Trophoblast cell (in vitro differentiated cells and primary cell): ENCODE data around the gene SLA2.

Experiments
- DNase-seq, 2 donors: peaks; one replicate each; pipeline ENCODE4 v3.0.0-alpha.2; 2016
- H2AFZ ChIP-seq: 2 replicates; pipeline ENCODE4 v1.6.1; 2013; ENCODE audit warnings: low read length, moderate library complexity, mild to moderate bottlenecking; ENCODE audit not compliant: insufficient read depth, poor library complexity
- H2AK5ac ChIP-seq: 2 replicates; pipeline ENCODE4 v1.6.1; 2013; ENCODE audit warnings: mild to moderate bottlenecking, low read length
- H2BK120ac ChIP-seq: 2 replicates; pipeline ENCODE4 v1.6.1; 2013; ENCODE audit warnings: low read length, mild to moderate bottlenecking, moderate library complexity; ENCODE audit not compliant: insufficient read depth, poor library complexity
- H2BK12ac ChIP-seq: 2 replicates; pipeline ENCODE4 v1.6.1; 2013; ENCODE audit warnings: mild to moderate bottlenecking, low read length, moderate library complexity
- H2BK5ac ChIP-seq: 2 replicates; pipeline ENCODE4 v1.6.1; 2013; ENCODE audit warnings: low read length, low read depth, moderate library complexity, mild to moderate bottlenecking; ENCODE audit not compliant: poor library complexity
- H3K14ac ChIP-seq: 2 replicates; pipeline ENCODE4 v1.6.1; 2013; ENCODE audit warnings: mild to moderate bottlenecking, low read length
- H3K18ac ChIP-seq: 2 replicates; pipeline ENCODE4 v1.6.1; 2013; ENCODE audit warnings: mild to moderate bottlenecking, low read length
- H3K23ac ChIP-seq: 2 replicates; pipeline ENCODE4 v1.6.1; 2013; ENCODE audit warnings: low read length
- H3K27ac ChIP-seq: 2 replicates; pipeline ENCODE4 v1.5.1; 2013; ENCODE audit warnings: low read depth, mild to moderate bottlenecking, inconsistent platforms, low read length, moderate library complexity
- H3K27me3 ChIP-seq: 2 replicates; pipeline ENCODE4 v1.6.1; 2013; ENCODE audit warnings: inconsistent platforms, mild to moderate bottlenecking, low read length, moderate library complexity; ENCODE audit not compliant: insufficient read depth
- H3K36me3 ChIP-seq, 2 experiments: 1 replicate in 1 of 2; 2 replicates in 1 of 2; pipeline ENCODE4 v1.6.1; 2013; ENCODE audit warnings: low read length in 2 of 2, mild to moderate bottlenecking in 2 of 2, moderate library complexity in 1 of 2; ENCODE audit not compliant: insufficient read depth in 2 of 2, control insufficient read depth in 1 of 2
- H3K4ac ChIP-seq: 2 replicates; pipeline ENCODE4 v1.6.1; 2013; ENCODE audit warnings: low read depth, mild to moderate bottlenecking, low read length, moderate library complexity
- H3K4me1 ChIP-seq, 2 experiments: 1 replicate in 1 of 2; 2 replicates in 1 of 2; pipeline ENCODE4 v1.6.1; 2013; ENCODE audit warnings: low read length in 2 of 2, mild to moderate bottlenecking in 2 of 2, moderate library complexity in 1 of 2; ENCODE audit not compliant: insufficient read depth in 2 of 2, control insufficient read depth in 1 of 2
- H3K4me2 ChIP-seq: 2 replicates; pipeline ENCODE4 v1.6.1; 2013; ENCODE audit warnings: inconsistent platforms, mild to moderate bottlenecking, low read length, moderate library complexity
- H3K4me3 ChIP-seq: 2 replicates; pipeline ENCODE4 v1.5.1; 2013; ENCODE audit warnings: mild to moderate bottlenecking, low read depth, low read length, inconsistent platforms
- H3K79me1 ChIP-seq: one replicate; pipeline ENCODE4 v1.6.1; 2013; ENCODE audit warnings: low read length
- H3K79me2 ChIP-seq: 2 replicates; pipeline ENCODE4 v1.6.1; 2013; ENCODE audit warnings: low read length, mild to moderate bottlenecking; ENCODE audit not compliant: control insufficient read depth, insufficient read depth, poor library complexity
- H3K9ac ChIP-seq: 2 replicates; pipeline ENCODE4 v1.6.1; 2013; ENCODE audit warnings: mild to moderate bottlenecking, low read length
- H3K9me3 ChIP-seq: 2 replicates; pipeline ENCODE4 v1.6.1; 2013; ENCODE audit warnings: low read depth, mild to moderate bottlenecking, control low read depth, inconsistent platforms, low read length; ENCODE audit not compliant: insufficient read depth
- H4K12ac ChIP-seq: 2 replicates; pipeline ENCODE4 v1.6.1; 2013; ENCODE audit warnings: low read depth, mild to moderate bottlenecking, low read length, moderate library complexity
- H4K8ac ChIP-seq: 2 replicates; pipeline ENCODE4 v1.6.1; 2013; ENCODE audit warnings: low read depth, mild to moderate bottlenecking, low read length, moderate library complexity
- H4K91ac ChIP-seq: one replicate; pipeline ENCODE4 v1.6.1; 2013; ENCODE audit warnings: low read depth, mild to moderate bottlenecking, low read length, moderate library complexity
- WGBS: extraction: QIAGEN DNeasy Blood & Tissue Kit; methylation state at CpG from one replicate; pipeline ENCODE4 v1.1.7; 2013; ENCODE audit warnings: missing lambda C conversion rate; ENCODE audit not compliant: insufficient read length, insufficient coverage; ENCODE audit errors: extremely low coverage; 5-methylcytosine and 5-hydroxymethylcytosine counted together

Gene SLA2

GRCh38 chr20:36634342-36634741, 11.7 kb downstream of the SLA2 start:
- Histone ChIP-seq H3K4me3 (no peak overlapping the region), H3K79me2 (no peaks in the 10 kb centered on the region), H2BK12ac (no peak overlapping the region), H3K18ac (no peak overlapping the region), H3K14ac (no peak overlapping the region), H3K27ac (no peak overlapping the region), H4K91ac (no peak overlapping the region), H3K9me3 (peaks cover 2% of the 10 kb centered on the region), H4K8ac (no peak overlapping the region), H3K79me1 (no peaks in the 10 kb centered on the region), H2BK5ac (no peak overlapping the region), H2BK120ac (no peak overlapping the region), H2AK5ac (no peak overlapping the region), H3K36me3 (no peaks in the 10 kb centered on the region), H3K4me1 (no peaks in the 10 kb centered on the region), H3K23ac (no peak overlapping the region), H3K9ac (no peak overlapping the region), H2AFZ (no peak overlapping the region), H4K12ac (no peak overlapping the region), H3K4ac (no peak overlapping the region), H3K4me2 (no peak overlapping the region), H3K27me3 (no peaks in the 10 kb centered on the region)
- no CpG with 5 or more reads among the region's 11 CpGs for WGBS
- no peak for DNase-seq

- Histone ChIP-seq H2BK120ac (no peak overlapping the region), H2AFZ (no peak overlapping the region), H2BK12ac (no peak overlapping the region), H3K79me2 (no peaks in the 10 kb centered on the region), H3K18ac (no peak overlapping the region), H3K4ac (no peak overlapping the region), H3K9me3 (peaks cover 2% of the 10 kb centered on the region), H3K9ac (no peak overlapping the region), H2AK5ac (no peak overlapping the region), H3K14ac (no peak overlapping the region), H3K79me1 (no peaks in the 10 kb centered on the region), H4K12ac (no peak overlapping the region), H3K36me3 (no peaks in the 10 kb centered on the region), H3K27ac (no peak overlapping the region), H4K91ac (no peak overlapping the region), H3K4me1 (no peaks in the 10 kb centered on the region), H3K27me3 (no peaks in the 10 kb centered on the region), H3K4me3 (no peak overlapping the region), H2BK5ac (no peak overlapping the region), H3K23ac (no peak overlapping the region), H3K4me2 (no peak overlapping the region), H4K8ac (no peak overlapping the region)
- no CpG with 5 or more reads among the region's 9 CpGs for WGBS
- DNase-seq = no peak
Measured at GRCh38 chr20:36633285-36633772, 12.7 kb downstream of the SLA2 start.

- H3K4me3 ChIP-seq = no peak overlapping the region
- no peak overlapping the region for H3K27ac ChIP-seq
- H4K8ac ChIP-seq = no peak overlapping the region
- H3K14ac ChIP-seq = no peak overlapping the region
- H2BK12ac ChIP-seq = no peak overlapping the region
- no peak overlapping the region for H2BK5ac ChIP-seq
- no peak overlapping the region for H2BK120ac ChIP-seq
- no peaks in the 10 kb centered on the region for H3K36me3 ChIP-seq
- no peak overlapping the region for H3K4ac ChIP-seq
- H3K4me2 ChIP-seq = no peak overlapping the region
- no peaks in the 10 kb centered on the region for H3K79me2 ChIP-seq
- no peaks in the 10 kb centered on the region for H3K27me3 ChIP-seq
- no peaks in the 10 kb centered on the region for H3K79me1 ChIP-seq
- H3K4me1 ChIP-seq = no peaks in the 10 kb centered on the region
- no peak overlapping the region for H3K18ac ChIP-seq
- DNase-seq = no peak
- peaks cover 2% of the 10 kb centered on the region for H3K9me3 ChIP-seq
- H3K23ac ChIP-seq = no peak overlapping the region
- H4K12ac ChIP-seq = no peak overlapping the region
- H2AFZ ChIP-seq = no peak overlapping the region
- H3K9ac ChIP-seq = no peak overlapping the region
- no peak overlapping the region for H2AK5ac ChIP-seq
- no peak overlapping the region for H4K91ac ChIP-seq
- no CpG with 5 or more reads among the region's 14 CpGs for WGBS
Measured at GRCh38 chr20:36632487-36633284, 13.3 kb downstream of the SLA2 start.

DNA sequence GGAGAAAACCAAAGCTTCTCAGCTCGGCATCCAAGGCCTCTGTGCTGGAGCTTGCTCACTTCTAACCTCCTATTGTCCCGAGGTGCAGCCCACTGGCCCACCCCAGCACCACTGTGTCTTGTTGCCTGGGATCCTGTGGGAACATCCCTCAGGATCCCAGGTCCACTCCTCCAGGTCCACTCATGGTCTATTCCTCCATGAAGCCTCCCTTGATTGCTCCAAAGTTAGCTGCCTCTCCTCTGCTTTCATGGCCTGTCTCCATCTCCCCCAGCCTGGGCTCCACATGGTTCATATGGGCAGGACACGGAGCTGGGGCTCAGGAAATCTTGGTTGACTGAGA, 13.9 kb downstream of the SLA2 start:
- Histone ChIP-seq H3K79me2 (no peaks in the 10 kb centered on the region), H2AK5ac (no peak overlapping the region), H2BK12ac (no peak overlapping the region), H3K9me3 (peaks cover 2% of the 10 kb centered on the region), H3K27ac (no peak overlapping the region), H3K27me3 (no peaks in the 10 kb centered on the region), H3K4me3 (no peak overlapping the region), H4K91ac (no peak overlapping the region), H2AFZ (no peak overlapping the region), H4K12ac (no peak overlapping the region), H3K23ac (no peak overlapping the region), H3K79me1 (no peaks in the 10 kb centered on the region), H3K14ac (no peak overlapping the region), H3K36me3 (no peaks in the 10 kb centered on the region), H2BK120ac (no peak overlapping the region), H2BK5ac (no peak overlapping the region), H3K4ac (no peak overlapping the region), H3K18ac (no peak overlapping the region), H3K4me2 (no peak overlapping the region), H4K8ac (no peak overlapping the region), H3K4me1 (peaks cover 0 to 4% of the 10 kb centered on the region in 2 experiments), H3K9ac (no peak overlapping the region)
- no peak for DNase-seq
- WGBS = no CpG with 5 or more reads among the region's 3 CpGs
